Mucosa of rectum (tissue), 2 donors: ENCODE data around the gene DNAH14.
"Not testable (repeated sequence)": the region's sequence is repeated elsewhere in the genome, so short reads cannot be mapped to it uniquely, and the experiment has no call there.

Experiments
- H3K27ac ChIP-seq, 2 donors: one replicate each; pipeline ENCODE4 v1.7.0; 2013; ENCODE audit warnings: inconsistent platforms in 2 of 2, low read depth in 2 of 2, low read length in 2 of 2
- H3K27me3 ChIP-seq, 2 donors: one replicate each; pipeline ENCODE4 v1.7.0; 2013; ENCODE audit warnings: low read length in 2 of 2; ENCODE audit not compliant: control insufficient read depth in 2 of 2, insufficient read depth in 2 of 2
- H3K36me3 ChIP-seq, 2 donors: one replicate each; pipeline ENCODE4 v1.7.0; 2013; ENCODE audit warnings: low read length in 2 of 2; ENCODE audit not compliant: control insufficient read depth in 2 of 2, insufficient read depth in 2 of 2
- H3K4me1 ChIP-seq, 2 donors: one replicate each; pipeline ENCODE4 v1.7.0; 2013; ENCODE audit warnings: low read length in 2 of 2, mild to moderate bottlenecking in 1 of 2; ENCODE audit not compliant: control insufficient read depth in 2 of 2, insufficient read depth in 2 of 2
- H3K4me3 ChIP-seq, 2 donors: one replicate each; pipeline ENCODE4 v1.7.0; 2013; ENCODE audit warnings: low read length in 2 of 2
- H3K9ac ChIP-seq, 2 donors: one replicate each; pipeline ENCODE4 v1.7.0; 2013; ENCODE audit warnings: low read length in 2 of 2, low read depth in 1 of 2, mild to moderate bottlenecking in 1 of 2
- H3K9me3 ChIP-seq, 2 donors: one replicate each; pipeline ENCODE4 v1.7.0; 2013; ENCODE audit warnings: low read length in 2 of 2; ENCODE audit not compliant: control insufficient read depth in 2 of 2
- donor health status: healthy.
- donor health status: Normal muscosa, but diverticular disease.

DNAH14 gene

GRCh38 chr1:225224287-225224686 is 294.8 kb downstream of the DNAH14 start:
- H3K27me3 ChIP-seq = no peaks in the 10 kb centered on the region
- no peaks in the 10 kb centered on the region for H3K36me3 ChIP-seq
- no peak overlapping the region for H3K9ac ChIP-seq
- no peaks in the 10 kb centered on the region for H3K4me1 ChIP-seq
- no peak overlapping the region for H3K4me3 ChIP-seq
- H3K27ac ChIP-seq = no peak overlapping the region
- H3K9me3 ChIP-seq = no peaks in the 10 kb centered on the region

GRCh38 chr1:225225681-225226080 is 296.2 kb downstream of the DNAH14 start:
- H3K36me3 ChIP-seq = no peaks in the 10 kb centered on the region
- H3K9ac ChIP-seq = no peak overlapping the region
- no peaks in the 10 kb centered on the region for H3K4me1 ChIP-seq
- H3K9me3 ChIP-seq = no peaks in the 10 kb centered on the region
- H3K4me3 ChIP-seq = no peak overlapping the region
- H3K27ac ChIP-seq = no peak overlapping the region
- no peaks in the 10 kb centered on the region for H3K27me3 ChIP-seq

- Histone ChIP-seq H3K9me3 (no peaks in the 10 kb centered on the region), H3K4me3 (no peak overlapping the region), H3K4me1 (no peaks in the 10 kb centered on the region), H3K36me3 (no peaks in the 10 kb centered on the region), H3K9ac (no peak overlapping the region), H3K27me3 (no peaks in the 10 kb centered on the region), H3K27ac (no peak overlapping the region)
These were observed 299.4 kb downstream of the DNAH14 start for GRCh38 chr1:225228871-225229303.

GRCh38 chr1:225229429-225229828 is 300.0 kb downstream of the DNAH14 start:
- H3K36me3 ChIP-seq, H3K4me3 ChIP-seq, H3K9me3 ChIP-seq, H3K27ac ChIP-seq, H3K9ac ChIP-seq, H3K4me1 ChIP-seq, H3K27me3 ChIP-seq: not testable (repeated sequence)

GRCh38 chr1:225230483-225230882 is 301.0 kb downstream of the DNAH14 start:
- no peaks in the 10 kb centered on the region for H3K4me1 ChIP-seq
- no peak overlapping the region for H3K27ac ChIP-seq
- no peak overlapping the region for H3K9ac ChIP-seq
- H3K27me3 ChIP-seq = no peaks in the 10 kb centered on the region
- H3K4me3 ChIP-seq = no peak overlapping the region
- no peaks in the 10 kb centered on the region for H3K9me3 ChIP-seq
- H3K36me3 ChIP-seq = no peaks in the 10 kb centered on the region

GRCh38 chr1:225232930-225233329 is 303.5 kb downstream of the DNAH14 start:
- H3K9me3 ChIP-seq, H3K27ac ChIP-seq, H3K4me1 ChIP-seq, H3K36me3 ChIP-seq, H3K4me3 ChIP-seq, H3K27me3 ChIP-seq, H3K9ac ChIP-seq: not testable (repeated sequence)

GRCh38 chr1:225242611-225243010 is 313.1 kb downstream of the DNAH14 start:
- Histone ChIP-seq H3K4me1 (no peaks in the 10 kb centered on the region), H3K9me3 (no peaks in the 10 kb centered on the region), H3K27me3 (no peaks in the 10 kb centered on the region), H3K36me3 (no peaks in the 10 kb centered on the region), H3K4me3 (no peak overlapping the region), H3K9ac (no peak overlapping the region), H3K27ac (no peak overlapping the region)

- no peak overlapping the region for H3K4me3 ChIP-seq
- no peaks in the 10 kb centered on the region for H3K27me3 ChIP-seq
- no peaks in the 10 kb centered on the region for H3K9me3 ChIP-seq
- H3K27ac ChIP-seq = no peak overlapping the region
- H3K4me1 ChIP-seq = no peaks in the 10 kb centered on the region
- H3K36me3 ChIP-seq = no peaks in the 10 kb centered on the region
- no peak overlapping the region for H3K9ac ChIP-seq
These were observed 321.0 kb downstream of the DNAH14 start for GRCh38 chr1:225250432-225250831.

- no peak overlapping the region for H3K4me3 ChIP-seq
- H3K36me3 ChIP-seq = no peaks in the 10 kb centered on the region
- H3K9me3 ChIP-seq = no peaks in the 10 kb centered on the region
- no peaks in the 10 kb centered on the region for H3K4me1 ChIP-seq
- H3K27ac ChIP-seq = no peak overlapping the region
- H3K9ac ChIP-seq = no peak overlapping the region
- no peaks in the 10 kb centered on the region for H3K27me3 ChIP-seq
These were observed 323.7 kb downstream of the DNAH14 start for GRCh38 chr1:225253173-225253572.

- Histone ChIP-seq H3K9ac (no peak overlapping the region), H3K27me3 (no peaks in the 10 kb centered on the region), H3K9me3 (no peaks in the 10 kb centered on the region), H3K4me1 (no peaks in the 10 kb centered on the region), H3K4me3 (no peak overlapping the region), H3K27ac (no peak overlapping the region), H3K36me3 (no peaks in the 10 kb centered on the region)
These were observed 324.3 kb downstream of the DNAH14 start for GRCh38 chr1:225253784-225254183.

GRCh38 chr1:225254676-225255075 is 325.2 kb downstream of the DNAH14 start:
- no peaks in the 10 kb centered on the region for H3K9me3 ChIP-seq
- no peak overlapping the region for H3K9ac ChIP-seq
- no peaks in the 10 kb centered on the region for H3K27me3 ChIP-seq
- H3K27ac ChIP-seq = no peak overlapping the region
- no peaks in the 10 kb centered on the region for H3K4me1 ChIP-seq
- H3K4me3 ChIP-seq = no peak overlapping the region
- no peaks in the 10 kb centered on the region for H3K36me3 ChIP-seq
